Measurements from ENCODE around the gene MYRIP.

- TF ChIP-seq ZNF8 (CRISPR knock-in tag; IDR thresholded peaks at IDR 0.05) (no peak), CSDC2 (CRISPR knock-in tag; IDR thresholded peaks at IDR 0.05) (no peak), ZNF565 (CRISPR knock-in tag; conservative IDR thresholded peaks at IDR 0.05; ENCODE audit: low read depth) (no peak), ZFP30 (CRISPR knock-in tag; IDR thresholded peaks at IDR 0.05) (no peak), ZFP3 (CRISPR knock-in tag; IDR thresholded peaks at IDR 0.05) (no peak), PATZ1 (CRISPR knock-in tag; IDR thresholded peaks at IDR 0.05; ENCODE audit: borderline replicate concordance) (no peak), ISL1 (CRISPR knock-in tag; IDR thresholded peaks at IDR 0.05) (no peak), TCF4 (CRISPR knock-in tag; IDR thresholded peaks at IDR 0.05; ENCODE audit: borderline replicate concordance) (no peak), ESRRG (CRISPR knock-in tag; IDR thresholded peaks at IDR 0.05) (no peak), BACH2 (CRISPR knock-in tag; IDR thresholded peaks at IDR 0.05; ENCODE audit: borderline replicate concordance) (no peak), CREB5 (CRISPR knock-in tag; IDR thresholded peaks at IDR 0.05; ENCODE audit: low read depth) (no peak), RARB (CRISPR knock-in tag; IDR thresholded peaks at IDR 0.05) (no peak)
Measured at GRCh38 chr3:39781025-39781424, 28.4 kb upstream of the MYRIP start.
